Ramos (cell line): ENCODE results near the gene GBP6.
"Not testable (repeated sequence)": the region's sequence is repeated elsewhere in the genome, so short reads cannot be mapped to it uniquely, and the experiment has no call there.

Experiments used
- in situ Hi-C: fragments of 300-500 bp; cut with MboI; formaldehyde crosslinking; loops from one replicate; pipeline ENCODE4 v1.14.3; 2022; ENCODE audit warnings: low sequenced_read_pairs; ENCODE audit not compliant: unreplicated experiment

The GBP6 gene

GRCh38 chr1:89363638-89364536 is at the start of gene GBP6:
Gene GBP6, plus strand, starts transcription at chr1:89364059. Its CDS starts 4,493 bp downstream, at chr1:89368552.
- in situ Hi-C loops: no loop called here

- in situ Hi-C loops: no loop called here
Observed at GRCh38 chr1:89322402-89322801, 41.5 kb upstream of the GBP6 start.

GRCh38 chr1:89331890-89332289 is 32.0 kb upstream of the GBP6 start:
- in situ Hi-C loops: no loop called here

- in situ Hi-C loops: no loop called here
Observed at GRCh38 chr1:89332461-89332860, 31.4 kb upstream of the GBP6 start.

- in situ Hi-C loops: no loop called here
Observed at GRCh38 chr1:89335486-89335885, 28.4 kb upstream of the GBP6 start.

- in situ Hi-C loops: no loop called here
Observed at GRCh38 chr1:89337903-89338302, 26.0 kb upstream of the GBP6 start.

GRCh38 chr1:89339039-89339438 is 24.8 kb upstream of the GBP6 start:
- in situ Hi-C loops: no loop called here

- in situ Hi-C loops: not testable (repeated sequence)
Observed at GRCh38 chr1:89345479-89345878, 18.4 kb upstream of the GBP6 start.

GRCh38 chr1:89347296-89347695 is 16.6 kb upstream of the GBP6 start:
- in situ Hi-C loops: no loop called here

GRCh38 chr1:89350298-89350697 is 13.6 kb upstream of the GBP6 start:
- in situ Hi-C loops: no loop called here

GRCh38 chr1:89351597-89352311 is 12.1 kb upstream of the GBP6 start:
- in situ Hi-C loops: no loop called here

GRCh38 chr1:89352421-89352820 is 11.4 kb upstream of the GBP6 start:
- in situ Hi-C loops: no loop called here

- in situ Hi-C loops: no loop called here
Observed at GRCh38 chr1:89354205-89354604, 9.7 kb upstream of the GBP6 start.

GRCh38 chr1:89355056-89355455 is 8.8 kb upstream of the GBP6 start:
- in situ Hi-C loops: no loop called here

- in situ Hi-C loops: no loop called here
Observed at GRCh38 chr1:89356658-89357400, 7.0 kb upstream of the GBP6 start.

- in situ Hi-C loops: no loop called here
Observed at GRCh38 chr1:89358287-89358893, 5.5 kb upstream of the GBP6 start.

GRCh38 chr1:89360716-89361115 is 3.1 kb upstream of the GBP6 start:
- in situ Hi-C loops: no loop called here

GRCh38 chr1:89361681-89362080 is 2.2 kb upstream of the GBP6 start:
- in situ Hi-C loops: no loop called here

GRCh38 chr1:89363196-89363595 is 663 bp upstream of the GBP6 start:
- in situ Hi-C loops: no loop called here

GRCh38 chr1:89364954-89365550 is 1.2 kb downstream of the GBP6 start:
- in situ Hi-C loops: no loop called here
